GM13977 (cell line): Measurements from ENCODE around the gene ERRFI1.
A peak's percentile ranks its signal among the peaks of the same experiment; 100 is the strongest.

Experiments
- DNase-seq: peaks from one replicate; pipeline ENCODE4 v3.0.0; 2012; ENCODE audit warnings: low spot score
- CTCF ChIP-seq: IDR thresholded peaks from 2 replicates; pipeline ENCODE4 v1.5.1; 2012; ENCODE audit warnings: mild to moderate bottlenecking, control low read depth; ENCODE audit not compliant: insufficient read depth; ENCODE audit errors: extremely low read depth, missing control alignments
- in situ Hi-C: fragments of 300-500 bp; cut with MboI; formaldehyde crosslinking; loops from one replicate; pipeline ENCODE4 v1.12.0; 2022; ENCODE audit warnings: low sequenced_read_pairs, low pct_unique_long_range_greater_than_20kb, mixed read lengths, inconsistent platforms; ENCODE audit not compliant: unreplicated experiment

ERRFI1 gene

GRCh38 chr1:8031176-8031785 is 5.2 kb upstream of the ERRFI1 start:
- in situ Hi-C loops: no loop called here
- DNase-seq: peak; percentile 23
- TF ChIP-seq CTCF: peak; percentile 47

- TF ChIP-seq CTCF: no peak
- in situ Hi-C loops: no loop called here
- no peak for DNase-seq
Observed at GRCh38 chr1:8028571-8028910, 2.4 kb upstream of the ERRFI1 start.

GRCh38 chr1:8027748-8028570 is 1.9 kb upstream of the ERRFI1 start:
- in situ Hi-C loops: no loop called here
- no peak for DNase-seq
- TF ChIP-seq CTCF: no peak

- TF ChIP-seq CTCF: no peak
- DNase-seq: no peak
- in situ Hi-C loops: no loop called here
Observed at GRCh38 chr1:8026976-8027747, 1.1 kb upstream of the ERRFI1 start.

GRCh38 chr1:8025671-8026144 is 401 bp downstream of the ERRFI1 start:
- in situ Hi-C loops: no loop called here
- TF ChIP-seq CTCF: no peak
- DNase-seq: peak; percentile 8

GRCh38 chr1:8025061-8025670 is 943 bp downstream of the ERRFI1 start:
- in situ Hi-C loops: no loop called here
- no peak for TF ChIP-seq CTCF
- no peak for DNase-seq
